SK-MEL-5 (cell line): Measurements from ENCODE around the gene BCL2. TPM values are rescaled to one million over a fixed set of nuclear protein-coding genes. Genes with fewer than 3 reads are reported as not detected.
A peak's percentile ranks its signal among the peaks of the same experiment; 100 is the strongest.
"Not testable (repeated sequence)": the region's sequence is repeated elsewhere in the genome, so short reads cannot be mapped to it uniquely, and the experiment has no call there.

ENCODE experiments used
- DNase-seq: peaks from one replicate; pipeline ENCODE4 v3.0.0-alpha.2; 2016; ENCODE audit warnings: low read depth, low spot score
- in situ Hi-C: cut with HindIII; loops from 2 replicates; pipeline ENCODE4 v1.10.0; 2016; ENCODE audit warnings: low sequenced_read_pairs, high pct_unique_total_duplicates, low pct_unique_long_range_greater_than_20kb
- total RNA-seq: library from RNA; depleted of rRNA; stranded (reverse); fragments of >200 nt; shearing (Covaris generic); gene quantifications from 2 replicates; pipeline ENCODE4 v1.2.3, GENCODE V29; 2014

The BCL2 gene
- total RNA-seq, 1 experiment from 2014 or later: 9.2 TPM

GRCh38 chr18:63205791-63206252, 113.7 kb downstream of the BCL2 start:
- in situ Hi-C loops: no loop called here
- no peak for DNase-seq

GRCh38 chr18:63203497-63203896, 116.1 kb downstream of the BCL2 start:
- in situ Hi-C loops: no loop called here

GRCh38 chr18:63202828-63203227, 116.7 kb downstream of the BCL2 start:
- in situ Hi-C loops: no loop called here
- no peak for DNase-seq

More at GRCh38 chr18:63203497-63203896, 116.1 kb downstream of the BCL2 start:
- DNase-seq: no peak

GRCh38 chr18:63201456-63201855, 118.1 kb downstream of the BCL2 start:
- in situ Hi-C loops: not testable (repeated sequence)

GRCh38 chr18:63199743-63200241, 119.8 kb downstream of the BCL2 start:
- no peak for DNase-seq
- in situ Hi-C loops: no loop called here

More at GRCh38 chr18:63201456-63201855, 118.1 kb downstream of the BCL2 start:
- DNase-seq: not testable (repeated sequence)

- in situ Hi-C loops: no loop called here
These were observed 120.5 kb downstream of the BCL2 start for GRCh38 chr18:63198868-63199742.

GRCh38 chr18:63198098-63198760, 121.3 kb downstream of the BCL2 start:
- DNase-seq: no peak
- in situ Hi-C loops: no loop called here

More at GRCh38 chr18:63198868-63199742, 120.5 kb downstream of the BCL2 start:
- DNase-seq: no peak

- no peak for DNase-seq
- in situ Hi-C loops: no loop called here
These were observed 122.2 kb downstream of the BCL2 start for GRCh38 chr18:63197246-63197869.

GRCh38 chr18:63195326-63196159, 124.0 kb downstream of the BCL2 start:
- in situ Hi-C loops: no loop called here
- no peak for DNase-seq

- DNase-seq: peak; percentile 78
- in situ Hi-C loops: no loop called here
These were observed 126.7 kb downstream of the BCL2 start for GRCh38 chr18:63192885-63193349.

GRCh38 chr18:63192126-63192884, 127.3 kb downstream of the BCL2 start:
- in situ Hi-C loops: no loop called here
- peak; percentile 2 for DNase-seq

GRCh38 chr18:63191413-63191812, 128.2 kb downstream of the BCL2 start:
- DNase-seq: no peak
- in situ Hi-C loops: no loop called here

GRCh38 chr18:63190838-63191237, 128.7 kb downstream of the BCL2 start:
- in situ Hi-C loops, DNase-seq: not testable (repeated sequence)

- in situ Hi-C loops: no loop called here
- no peak for DNase-seq
These were observed 129.8 kb downstream of the BCL2 start for GRCh38 chr18:63189817-63190216.

- in situ Hi-C loops: no loop called here
- DNase-seq: no peak
These were observed 130.5 kb downstream of the BCL2 start for GRCh38 chr18:63189041-63189440.

GRCh38 chr18:63187791-63188460, 131.6 kb downstream of the BCL2 start:
- DNase-seq: no peak
- in situ Hi-C loops: no loop called here
